ENCODE results near the gene STIM2.
"Not testable (repeated sequence)": the region's sequence is repeated elsewhere in the genome, so short reads cannot be mapped to it uniquely, and the experiment has no call there.

STIM2 gene

GRCh38 chr4:26870576-26871262 lies 10.1 kb downstream of the STIM2 start:
- DNase-seq = no peak

GRCh38 chr4:26871611-26872010 lies 11.0 kb downstream of the STIM2 start:
- no peak for DNase-seq

- no peak for DNase-seq
These were observed 12.9 kb downstream of the STIM2 start for GRCh38 chr4:26873391-26874026.

- DNase-seq = no peak
These were observed 13.5 kb downstream of the STIM2 start for GRCh38 chr4:26874110-26874509.

- DNase-seq = no peak
These were observed 16.8 kb downstream of the STIM2 start for GRCh38 chr4:26877406-26877805.

- no peak for DNase-seq
These were observed 17.3 kb downstream of the STIM2 start for GRCh38 chr4:26877961-26878360.

GRCh38 chr4:26878794-26879391 lies 18.3 kb downstream of the STIM2 start:
- no peak for DNase-seq

GRCh38 chr4:26879805-26880204 lies 19.2 kb downstream of the STIM2 start:
- no peak for DNase-seq

- no peak for DNase-seq
These were observed 23.4 kb downstream of the STIM2 start for GRCh38 chr4:26884026-26884425.

- DNase-seq = no peak
These were observed 23.9 kb downstream of the STIM2 start for GRCh38 chr4:26884486-26884988.

- DNase-seq = peak; percentile 44
These were observed 25.3 kb downstream of the STIM2 start for GRCh38 chr4:26885912-26886274.

- no peak for DNase-seq
These were observed 26.5 kb downstream of the STIM2 start for GRCh38 chr4:26887143-26887542.

GRCh38 chr4:26887809-26888208 lies 27.2 kb downstream of the STIM2 start:
- no peak for DNase-seq

GRCh38 chr4:26889356-26889755 lies 28.7 kb downstream of the STIM2 start:
- no peak for DNase-seq

- no peak for DNase-seq
These were observed 30.4 kb downstream of the STIM2 start for GRCh38 chr4:26891054-26891453.

GRCh38 chr4:26891867-26892266 lies 31.2 kb downstream of the STIM2 start:
- DNase-seq = no peak

- no peak for DNase-seq
These were observed 32.0 kb downstream of the STIM2 start for GRCh38 chr4:26892480-26893150.

GRCh38 chr4:26893491-26893890 lies 32.9 kb downstream of the STIM2 start:
- no peak for DNase-seq

- DNase-seq = not testable (repeated sequence)
These were observed 34.2 kb downstream of the STIM2 start for GRCh38 chr4:26894881-26895280.

GRCh38 chr4:26896636-26897035 lies 36.0 kb downstream of the STIM2 start:
- no peak for DNase-seq

- DNase-seq = no peak
These were observed 39.4 kb downstream of the STIM2 start for GRCh38 chr4:26899991-26900390.

GRCh38 chr4:26900765-26901164 lies 40.1 kb downstream of the STIM2 start:
- DNase-seq = no peak

- no peak for DNase-seq
These were observed 44.5 kb downstream of the STIM2 start for GRCh38 chr4:26905172-26905571.

All from DMS153 (cell line).